Fibroblast of villous mesenchyme (primary cell): ENCODE data around the gene RNF113B. TPM values are rescaled to one million over a fixed set of nuclear protein-coding genes. Genes with fewer than 3 reads are reported as not detected.

ENCODE experiments used
- DNase-seq: peaks from one replicate; pipeline ENCODE4 v3.0.0-alpha.2; 2010; ENCODE audit warnings: low read depth
- H3K4me3 ChIP-seq: 2 replicates; pipeline ENCODE4 v1.5.1; 2011; ENCODE audit warnings: low read depth, mild to moderate bottlenecking, low read length
- total RNA-seq: library from RNA; depleted of rRNA; stranded (reverse); fragments of >200 nt; gene quantifications from 2 replicates; pipeline ENCODE4 v1.2.3, GENCODE V29; 2012
- TF ChIP-seq, protein P1 (sequence below): IDR thresholded peaks from 2 replicates; pipeline ENCODE4 v1.5.1; 2012; ENCODE audit warnings: low read depth, mild to moderate bottlenecking, low read length; ENCODE audit not compliant: insufficient read depth

RNF113B gene
- total RNA-seq, 1 donor = not detected

DNA sequence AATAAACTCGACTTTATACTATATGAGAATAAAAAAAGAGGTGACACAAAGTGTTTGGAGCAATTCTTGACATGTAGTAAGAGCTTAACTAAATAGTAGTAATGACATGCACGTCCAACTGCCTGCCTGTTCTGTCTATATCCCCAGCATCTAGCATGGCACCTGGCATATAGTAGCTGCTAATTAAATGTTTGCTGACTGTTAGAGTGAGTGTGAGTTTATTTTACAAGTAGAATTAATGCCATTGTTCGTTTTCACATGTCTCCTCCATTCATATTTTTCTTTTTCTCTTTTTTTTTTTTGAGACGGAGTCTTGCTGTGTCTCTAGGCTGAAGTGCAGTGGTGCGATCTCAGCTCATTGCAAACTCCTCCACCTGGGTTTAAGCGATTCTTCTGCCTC, 38.4 kb upstream of the RNF113B start:
- H3K4me3 ChIP-seq = no peak overlapping the region
- DNase-seq = no peak
- TF ChIP-seq, protein P1, sequence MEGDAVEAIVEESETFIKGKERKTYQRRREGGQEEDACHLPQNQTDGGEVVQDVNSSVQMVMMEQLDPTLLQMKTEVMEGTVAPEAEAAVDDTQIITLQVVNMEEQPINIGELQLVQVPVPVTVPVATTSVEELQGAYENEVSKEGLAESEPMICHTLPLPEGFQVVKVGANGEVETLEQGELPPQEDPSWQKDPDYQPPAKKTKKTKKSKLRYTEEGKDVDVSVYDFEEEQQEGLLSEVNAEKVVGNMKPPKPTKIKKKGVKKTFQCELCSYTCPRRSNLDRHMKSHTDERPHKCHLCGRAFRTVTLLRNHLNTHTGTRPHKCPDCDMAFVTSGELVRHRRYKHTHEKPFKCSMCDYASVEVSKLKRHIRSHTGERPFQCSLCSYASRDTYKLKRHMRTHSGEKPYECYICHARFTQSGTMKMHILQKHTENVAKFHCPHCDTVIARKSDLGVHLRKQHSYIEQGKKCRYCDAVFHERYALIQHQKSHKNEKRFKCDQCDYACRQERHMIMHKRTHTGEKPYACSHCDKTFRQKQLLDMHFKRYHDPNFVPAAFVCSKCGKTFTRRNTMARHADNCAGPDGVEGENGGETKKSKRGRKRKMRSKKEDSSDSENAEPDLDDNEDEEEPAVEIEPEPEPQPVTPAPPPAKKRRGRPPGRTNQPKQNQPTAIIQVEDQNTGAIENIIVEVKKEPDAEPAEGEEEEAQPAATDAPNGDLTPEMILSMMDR = no peak

DNA sequence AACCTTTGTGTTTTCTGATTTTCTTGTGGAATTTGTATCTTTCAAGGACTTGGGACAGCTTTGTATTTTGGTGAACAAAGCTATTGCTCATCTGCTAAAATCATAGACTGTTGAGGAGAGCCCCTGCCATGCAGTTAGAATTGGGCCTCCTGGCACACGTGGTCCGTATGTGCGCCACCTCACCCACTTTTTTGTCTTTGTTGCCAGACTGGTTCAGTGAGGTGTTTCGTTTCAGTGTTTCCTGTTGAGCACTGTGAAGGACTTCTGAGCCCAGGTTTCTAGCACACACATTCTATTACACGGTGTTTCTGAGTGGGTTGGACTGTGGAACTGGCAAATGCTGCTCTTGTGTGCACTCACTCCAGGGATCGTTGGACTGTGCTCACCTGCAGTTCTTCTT, 37.6 kb upstream of the RNF113B start:
- no peak for DNase-seq
- TF ChIP-seq, protein P1 = no peak
- no peak overlapping the region for H3K4me3 ChIP-seq

DNA sequence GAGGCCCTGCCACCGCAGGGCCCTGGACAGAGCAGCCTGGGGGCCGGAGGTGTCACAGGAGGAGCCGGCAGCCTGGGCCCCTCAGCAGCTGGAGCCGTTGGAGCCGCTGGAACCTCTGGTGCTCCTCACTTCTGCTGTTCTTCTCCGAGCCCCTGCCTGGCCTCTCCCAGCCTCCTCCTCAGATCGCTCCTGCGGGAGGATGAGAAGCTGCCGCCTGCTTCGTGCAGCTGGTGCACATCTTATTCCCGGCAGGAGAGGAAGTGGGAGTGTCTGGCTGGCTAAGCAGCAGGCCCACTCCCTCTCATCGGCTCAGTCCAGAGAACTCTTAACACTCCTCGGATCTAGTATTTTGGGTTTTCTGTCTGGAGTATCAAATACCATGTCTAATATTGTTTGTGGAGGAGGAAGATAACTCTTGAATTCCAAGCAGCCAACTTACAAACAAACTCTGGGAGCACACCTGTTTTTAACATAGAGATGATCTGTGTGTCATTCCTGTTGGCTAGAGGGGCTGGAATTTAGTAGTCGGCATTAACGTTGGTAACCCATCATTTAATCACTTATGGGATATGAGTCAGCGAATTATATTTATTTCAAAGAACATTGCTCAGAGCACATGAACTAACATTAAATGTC, 37.1 kb upstream of the RNF113B start:
- TF ChIP-seq, protein P1 = no peak
- no peak overlapping the region for H3K4me3 ChIP-seq
- peak; percentile 80 for DNase-seq

DNA sequence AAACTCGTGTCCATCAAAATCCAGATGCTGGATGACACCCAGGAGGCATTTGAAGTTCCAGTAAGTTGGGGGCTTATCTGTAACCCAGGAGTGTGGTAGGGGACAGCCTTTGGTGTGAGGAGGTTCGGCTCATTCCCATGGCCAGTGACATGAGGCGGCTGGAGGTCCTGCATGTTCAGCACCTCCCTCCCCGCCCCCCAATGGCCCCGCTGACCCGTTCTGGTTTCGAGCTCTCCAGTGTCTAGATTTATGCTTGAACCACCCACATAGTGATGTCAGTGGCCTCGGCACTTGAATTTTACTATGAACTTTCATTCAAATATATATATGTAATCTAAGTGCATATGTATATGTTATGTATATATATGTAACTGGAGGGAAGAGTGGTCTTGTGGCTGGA, 36.3 kb upstream of the RNF113B start:
- DNase-seq = no peak
- TF ChIP-seq, protein P1 = no peak
- no peak overlapping the region for H3K4me3 ChIP-seq

DNA sequence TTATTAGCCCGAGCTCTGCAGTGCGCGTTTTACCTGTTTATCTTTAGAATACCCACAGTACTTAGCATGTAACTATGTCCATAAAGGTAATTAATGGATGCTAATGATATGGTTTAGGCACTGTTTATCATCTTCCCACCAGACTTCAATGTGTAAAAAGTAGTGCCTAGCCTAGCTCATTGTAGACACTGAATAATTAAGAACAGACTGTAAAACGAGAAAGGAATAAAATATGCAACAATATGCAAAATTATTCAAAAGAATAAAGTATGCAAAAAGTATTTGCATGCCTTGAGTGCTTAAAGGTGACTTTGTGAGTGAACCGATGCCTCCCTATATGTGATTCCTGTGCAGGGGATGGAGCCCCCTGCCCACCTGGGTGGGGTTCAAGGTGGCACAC, 35.7 kb upstream of the RNF113B start:
- no peak for DNase-seq
- no peak overlapping the region for H3K4me3 ChIP-seq
- TF ChIP-seq, protein P1 = no peak

DNA sequence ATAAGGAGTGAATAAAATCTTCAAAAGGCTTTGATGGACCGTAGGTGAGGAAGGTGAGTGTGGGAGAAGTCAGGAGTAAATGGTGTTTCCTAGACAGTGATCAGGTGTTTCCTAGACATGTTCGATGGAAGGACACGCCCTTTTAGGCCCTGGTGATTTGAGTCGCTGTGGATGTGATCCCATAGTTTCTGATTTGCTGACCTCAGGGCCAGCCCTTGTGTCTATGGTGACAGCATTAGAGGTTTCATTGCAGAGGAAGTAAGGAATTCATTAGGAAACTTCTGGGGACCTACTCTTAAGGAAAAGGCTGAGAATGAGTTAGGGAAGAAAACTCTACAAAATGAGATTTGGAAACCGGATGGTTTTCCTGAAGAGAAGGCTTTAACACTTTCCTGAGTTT, 31.5 kb upstream of the RNF113B start:
- H3K4me3 ChIP-seq = no peak overlapping the region
- no peak for DNase-seq
- TF ChIP-seq, protein P1 = no peak

DNA sequence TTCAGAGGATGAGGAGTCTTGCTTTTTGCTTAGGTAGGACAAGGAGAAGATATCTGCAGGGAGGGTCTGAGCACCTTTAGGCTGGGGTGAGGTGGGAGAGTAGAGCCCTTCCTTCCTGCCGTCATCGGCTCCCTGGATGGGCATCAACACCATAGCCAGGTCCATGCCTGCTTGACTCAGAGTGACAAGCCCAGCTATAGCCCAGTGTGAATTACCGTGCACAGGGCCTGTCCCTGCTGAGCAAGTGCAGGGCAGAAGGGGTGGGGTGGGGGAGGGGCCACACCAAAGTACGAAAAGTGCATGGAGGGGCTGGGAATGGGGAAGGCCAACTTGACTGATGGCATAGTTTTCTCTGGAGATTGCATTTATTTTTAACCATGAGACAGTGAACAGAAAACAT, 30.3 kb upstream of the RNF113B start:
- peak; percentile 51 for DNase-seq
- peak overlapping the region; percentile 23 for H3K4me3 ChIP-seq

More for the DNA sequence above, 30.3 kb upstream of the RNF113B start:
- TF ChIP-seq, protein P1 = no peak
